Left ventricle myocardium inferior (tissue), 1 donor: Measurements from ENCODE around the gene TMED7. TPM values are rescaled to one million over a fixed set of nuclear protein-coding genes. Genes with fewer than 3 reads are reported as not detected.

Experiments
- DNase-seq: peaks from one replicate; pipeline ENCODE4 v3.0.0-alpha.2; 2020
- H3K27ac ChIP-seq: fragments of 200-600 bp; replicated peaks from 2 replicates; pipeline ENCODE4 v1.8.0; 2021
- H3K27me3 ChIP-seq: fragments of 200-600 bp; 2 replicates; pipeline ENCODE4 v1.8.0; 2021; ENCODE audit warnings: low read depth
- H3K36me3 ChIP-seq: fragments of 200-600 bp; 2 replicates; pipeline ENCODE4 v1.8.0; 2021
- H3K4me1 ChIP-seq: fragments of 200-600 bp; 2 replicates; pipeline ENCODE4 v1.8.0; 2021
- H3K4me3 ChIP-seq: fragments of 200-600 bp; 2 replicates; pipeline ENCODE4 v1.8.0; 2021; ENCODE audit warnings: mild to moderate bottlenecking, moderate library complexity
- H3K9me3 ChIP-seq: fragments of 200-600 bp; replicated peaks from 2 replicates; pipeline ENCODE4 v1.8.0; 2021
- CTCF ChIP-seq: fragments of 200-600 bp; IDR thresholded peaks from 2 replicates; pipeline ENCODE4 v1.8.0; 2021; ENCODE audit warnings: antibody characterized with exemption, mild to moderate bottlenecking, borderline replicate concordance
- intact Hi-C: fragments of 100-400 bp; cut with micrococcal nuclease; formaldehyde crosslinking; loops from one replicate; pipeline ENCODE4 v1.11.0; 2022
- total RNA-seq: library from RNA; stranded (reverse); fragmentation: NEBNext Ultra II Directional; extraction: Animal tissue kit (Norgen Biotek cat#: 25700); gene quantifications from one replicate; pipeline ENCODE4 v1.2.1, GENCODE V29; 2021
- donor health status: DM: no; HTN: yes; CAD: no; lungs with severe emphysema.

Gene TMED7
- total RNA-seq, 1 donor from 2014 or later = 77.5 TPM

- no peaks in the 10 kb centered on the region for H3K9me3 ChIP-seq
- H3K4me3 ChIP-seq = no peak overlapping the region
- peaks cover 3% of the 10 kb centered on the region for H3K36me3 ChIP-seq
- intact Hi-C loops = loop anchor here (10.0 kb wide), 1 partner anchor 201 kb away; no protein-coding TSS in a partner anchor
- no peak overlapping the region for H3K27ac ChIP-seq
- no peaks in the 10 kb centered on the region for H3K27me3 ChIP-seq
- TF ChIP-seq CTCF = no peak
- H3K4me1 ChIP-seq = peaks cover 30% of the 10 kb centered on the region
- DNase-seq = no peak
Measured at GRCh38 chr5:115575167-115576070, 50.4 kb downstream of the TMED7 start.

GRCh38 chr5:115573133-115573532 is 52.7 kb downstream of the TMED7 start:
- Histone ChIP-seq H3K27ac (no peak overlapping the region), H3K4me3 (no peak overlapping the region), H3K4me1 (peaks cover 30% of the 10 kb centered on the region), H3K36me3 (no peaks in the 10 kb centered on the region), H3K27me3 (no peaks in the 10 kb centered on the region), H3K9me3 (no peaks in the 10 kb centered on the region)
- intact Hi-C loops = loop anchor here (10.0 kb wide), 1 partner anchor 198 kb away; no protein-coding TSS in a partner anchor
- TF ChIP-seq CTCF = no peak
- DNase-seq = no peak

GRCh38 chr5:115571441-115571878 is 54.4 kb downstream of the TMED7 start:
- Histone ChIP-seq H3K36me3 (no peaks in the 10 kb centered on the region), H3K4me1 (peaks cover 30% of the 10 kb centered on the region), H3K27me3 (no peaks in the 10 kb centered on the region), H3K27ac (peak overlapping the region; percentile 31), H3K9me3 (no peaks in the 10 kb centered on the region), H3K4me3 (no peak overlapping the region)
- TF ChIP-seq CTCF = no peak
- DNase-seq = no peak
- intact Hi-C loops = loop anchor here (10.0 kb wide), 1 partner anchor 197 kb away; no protein-coding TSS in a partner anchor

GRCh38 chr5:115568668-115569067 is 57.2 kb downstream of the TMED7 start:
- DNase-seq = no peak
- no peak overlapping the region for H3K4me3 ChIP-seq
- peaks cover 25% of the 10 kb centered on the region for H3K4me1 ChIP-seq
- H3K9me3 ChIP-seq = no peaks in the 10 kb centered on the region
- H3K27me3 ChIP-seq = no peaks in the 10 kb centered on the region
- intact Hi-C loops = no loop called here
- H3K27ac ChIP-seq = no peak overlapping the region
- no peak for TF ChIP-seq CTCF
- no peaks in the 10 kb centered on the region for H3K36me3 ChIP-seq

- TF ChIP-seq CTCF = no peak
- Histone ChIP-seq H3K27me3 (no peaks in the 10 kb centered on the region), H3K4me3 (no peak overlapping the region), H3K4me1 (no peaks in the 10 kb centered on the region), H3K27ac (no peak overlapping the region), H3K36me3 (no peaks in the 10 kb centered on the region), H3K9me3 (no peaks in the 10 kb centered on the region)
- DNase-seq = no peak
- intact Hi-C loops = no loop called here
Measured at GRCh38 chr5:115565233-115565632, 60.6 kb downstream of the TMED7 start.

Other genes starting within 250 kb of the TMED7 start
- 59.3 TPM for gene FEM1C, start 81.3 kb downstream of the TMED7 start, total RNA-seq
- gene TICAM2, start 23.6 kb downstream of the TMED7 start, total RNA-seq = 2.3 TPM
- 6.8 TPM for gene CDO1, start 190.6 kb upstream of the TMED7 start, total RNA-seq
- gene ATG12, start 215.5 kb upstream of the TMED7 start, total RNA-seq = 24.1 TPM
- gene AP3S1, start 215.9 kb upstream of the TMED7 start, total RNA-seq = 57.3 TPM